Activated CD4-positive, alpha-beta T cell treated with anti-CD3 and anti-CD28 coated beads, Interleukin-2, amount 10 ng/mL, durations not matched to agents 24 days and 14 days (primary cell): Measurements from ENCODE around the gene HS6ST1. TPM values are rescaled to one million over a fixed set of nuclear protein-coding genes. Genes with fewer than 3 reads are reported as not detected.

Source experiments
- DNase-seq: peaks from one replicate; pipeline ENCODE4 v3.0.0; 2022
- H3K27ac Mint-ChIP-seq: one replicate; pipeline ENCODE4 v1.8.0; 2022; ENCODE audit warnings: mild to moderate bottlenecking, mixed read lengths
- H3K27me3 Mint-ChIP-seq: one replicate; pipeline ENCODE4 v1.8.0; 2022; ENCODE audit warnings: mixed read lengths
- H3K36me3 Mint-ChIP-seq: one replicate; pipeline ENCODE4 v1.8.0; 2022; ENCODE audit warnings: low read depth, mild to moderate bottlenecking, mixed read lengths
- H3K4me1 Mint-ChIP-seq: one replicate; pipeline ENCODE4 v1.8.0; 2021; ENCODE audit warnings: mixed read lengths
- H3K4me3 Mint-ChIP-seq: one replicate; pipeline ENCODE4 v1.8.0; 2022; ENCODE audit warnings: mild to moderate bottlenecking, moderate library complexity, mixed read lengths
- H3K9me3 Mint-ChIP-seq: one replicate; pipeline ENCODE4 v1.8.0; 2021; ENCODE audit warnings: mixed read lengths
- intact Hi-C: fragments of 100-400 bp; cut with micrococcal nuclease; formaldehyde crosslinking; loops from one replicate; pipeline ENCODE4 v1.15.1; 2023
- total RNA-seq: library from RNA; stranded (reverse); gene quantifications from 2 replicates; pipeline ENCODE4 v1.2.3, GENCODE V29; 2022

Gene HS6ST1
- total RNA-seq, 1 donor from 2014 or later = 20.1 TPM

DNA sequence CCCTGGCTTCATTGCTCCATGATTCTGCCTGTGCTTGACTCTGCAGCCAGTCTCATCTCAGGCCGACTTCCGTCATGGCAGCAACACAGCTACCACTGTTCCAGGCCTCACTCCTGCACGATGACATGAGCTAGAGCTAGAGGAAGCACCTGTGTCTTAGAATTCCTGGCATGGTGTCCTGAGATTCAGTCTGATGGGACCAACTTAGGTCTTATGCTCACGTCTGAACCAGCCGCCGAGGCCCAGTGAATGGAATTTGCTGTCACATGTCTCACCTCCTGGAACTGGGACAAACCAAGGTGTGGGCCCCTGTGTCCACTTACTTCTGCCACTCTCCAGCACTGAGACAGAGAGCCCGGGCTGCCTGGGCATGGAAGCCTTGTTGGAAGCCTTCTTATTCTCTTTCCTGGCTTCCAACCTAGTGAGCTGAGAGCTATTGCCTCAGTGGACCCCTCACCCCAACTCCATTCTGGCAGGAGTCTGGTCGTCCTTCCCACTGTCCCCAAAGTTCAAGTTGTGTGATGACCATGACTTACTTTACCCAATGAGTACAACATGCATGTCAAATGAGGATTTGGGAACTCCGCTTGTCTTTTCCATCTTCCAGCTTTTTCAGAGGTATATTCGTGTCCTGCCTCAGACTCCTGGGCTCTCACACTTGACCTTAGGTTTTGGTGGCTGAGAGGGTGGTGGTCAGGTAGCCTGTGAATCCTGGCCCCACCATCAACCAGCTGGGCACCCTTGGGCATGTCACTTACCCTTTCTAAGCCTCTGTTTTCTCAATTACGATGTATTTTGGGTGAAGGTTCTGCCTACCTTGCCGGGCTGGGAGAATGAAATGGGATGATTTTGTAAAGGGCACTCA, 39.1 kb upstream of the HS6ST1 start:
- no peak overlapping the region for H3K4me3 Mint-ChIP-seq
- intact Hi-C loops = no loop called here
- H3K27me3 Mint-ChIP-seq = no peaks in the 10 kb centered on the region
- no peaks in the 10 kb centered on the region for H3K36me3 Mint-ChIP-seq
- H3K9me3 Mint-ChIP-seq = no peaks in the 10 kb centered on the region
- no peak for DNase-seq
- H3K27ac Mint-ChIP-seq = no peak overlapping the region
- no peaks in the 10 kb centered on the region for H3K4me1 Mint-ChIP-seq

DNA sequence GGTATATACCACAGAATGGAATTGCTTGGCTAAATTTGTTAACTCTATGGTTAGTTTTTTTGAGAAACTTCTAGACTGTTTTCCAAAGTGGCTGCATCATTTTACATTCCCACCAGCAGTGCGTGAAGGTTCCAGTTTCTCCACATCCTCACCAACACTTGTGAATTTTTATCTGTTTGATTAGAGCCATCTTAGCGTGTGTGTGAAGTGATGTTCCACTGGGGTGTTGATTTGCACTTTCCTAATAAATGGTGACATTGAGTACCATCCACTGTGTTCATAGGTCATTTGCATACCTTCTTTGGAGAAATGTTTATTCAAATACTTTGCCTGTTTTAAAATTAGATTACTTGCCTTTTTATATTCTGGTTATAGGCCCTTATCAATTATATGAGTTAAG, 37.5 kb upstream of the HS6ST1 start:
- Mint-ChIP-seq H3K27me3 (no peaks in the 10 kb centered on the region), H3K4me3 (no peak overlapping the region), H3K9me3 (no peaks in the 10 kb centered on the region), H3K36me3 (no peaks in the 10 kb centered on the region), H3K27ac (no peak overlapping the region), H3K4me1 (no peaks in the 10 kb centered on the region)
- no peak for DNase-seq
- intact Hi-C loops = no loop called here

- Mint-ChIP-seq H3K27ac (no peak overlapping the region), H3K4me3 (no peak overlapping the region), H3K4me1 (no peaks in the 10 kb centered on the region), H3K9me3 (no peaks in the 10 kb centered on the region), H3K36me3 (no peaks in the 10 kb centered on the region), H3K27me3 (no peaks in the 10 kb centered on the region)
- intact Hi-C loops = no loop called here
- DNase-seq = no peak
Observed at GRCh38 chr2:128354726-128355470, 36.2 kb upstream of the HS6ST1 start.

DNA sequence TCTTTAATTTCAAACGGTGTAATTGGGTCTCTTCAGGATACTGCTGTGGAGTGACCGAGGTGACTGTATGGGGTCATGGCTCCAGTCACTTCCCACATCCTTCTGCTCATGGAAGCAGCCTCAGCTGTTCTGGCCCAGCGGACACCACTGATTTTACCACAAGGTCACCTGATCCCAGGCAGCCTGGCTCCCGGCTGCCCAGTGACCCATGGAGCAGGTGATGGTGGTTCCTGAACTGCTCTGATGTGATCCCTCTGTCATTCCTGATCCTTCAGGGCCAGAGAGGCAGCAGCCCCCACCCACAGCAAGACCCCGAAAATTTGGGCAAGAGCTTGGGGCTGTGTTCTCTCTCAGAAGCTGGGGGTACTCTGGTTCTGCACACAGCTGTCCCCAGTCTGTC, 35.5 kb upstream of the HS6ST1 start:
- no peaks in the 10 kb centered on the region for H3K36me3 Mint-ChIP-seq
- no peak overlapping the region for H3K27ac Mint-ChIP-seq
- H3K27me3 Mint-ChIP-seq = no peaks in the 10 kb centered on the region
- no peaks in the 10 kb centered on the region for H3K9me3 Mint-ChIP-seq
- intact Hi-C loops = no loop called here
- H3K4me3 Mint-ChIP-seq = no peak overlapping the region
- no peaks in the 10 kb centered on the region for H3K4me1 Mint-ChIP-seq
- no peak for DNase-seq

GRCh38 chr2:128350736-128351135, 32.1 kb upstream of the HS6ST1 start:
- H3K27me3 Mint-ChIP-seq = no peaks in the 10 kb centered on the region
- no peak overlapping the region for H3K27ac Mint-ChIP-seq
- no peak overlapping the region for H3K4me3 Mint-ChIP-seq
- no peaks in the 10 kb centered on the region for H3K4me1 Mint-ChIP-seq
- DNase-seq = no peak
- H3K9me3 Mint-ChIP-seq = no peaks in the 10 kb centered on the region
- intact Hi-C loops = no loop called here
- no peaks in the 10 kb centered on the region for H3K36me3 Mint-ChIP-seq

DNA sequence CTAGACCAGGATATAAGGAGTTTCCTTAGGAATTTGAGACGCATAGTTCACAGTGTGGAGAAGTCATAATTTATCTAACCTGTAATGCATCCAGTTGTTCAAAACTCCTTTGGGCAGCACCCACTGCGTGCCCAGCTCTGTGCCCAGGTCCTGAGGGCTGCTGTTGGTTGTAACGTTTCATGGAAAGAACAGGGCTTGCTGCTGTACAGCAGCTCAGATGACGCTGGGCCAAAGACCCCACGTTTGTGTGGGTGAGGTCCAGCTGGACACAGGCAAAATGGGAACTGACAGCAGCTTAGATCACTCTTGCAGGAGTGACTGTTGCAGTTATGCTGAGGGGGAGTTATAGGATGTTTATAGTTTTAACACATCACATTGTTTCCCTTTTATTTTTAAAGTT, 30.0 kb upstream of the HS6ST1 start:
- no peaks in the 10 kb centered on the region for H3K4me1 Mint-ChIP-seq
- no peak for DNase-seq
- peaks cover 4% of the 10 kb centered on the region for H3K9me3 Mint-ChIP-seq
- intact Hi-C loops = no loop called here
- H3K4me3 Mint-ChIP-seq = no peak overlapping the region
- H3K36me3 Mint-ChIP-seq = no peaks in the 10 kb centered on the region
- no peaks in the 10 kb centered on the region for H3K27me3 Mint-ChIP-seq
- no peak overlapping the region for H3K27ac Mint-ChIP-seq

GRCh38 chr2:128347701-128348539, 29.3 kb upstream of the HS6ST1 start:
- Mint-ChIP-seq H3K4me1 (no peaks in the 10 kb centered on the region), H3K36me3 (no peaks in the 10 kb centered on the region), H3K9me3 (peaks cover 6% of the 10 kb centered on the region), H3K4me3 (no peak overlapping the region), H3K27ac (no peak overlapping the region), H3K27me3 (no peaks in the 10 kb centered on the region)
- intact Hi-C loops = no loop called here
- no peak for DNase-seq

DNA sequence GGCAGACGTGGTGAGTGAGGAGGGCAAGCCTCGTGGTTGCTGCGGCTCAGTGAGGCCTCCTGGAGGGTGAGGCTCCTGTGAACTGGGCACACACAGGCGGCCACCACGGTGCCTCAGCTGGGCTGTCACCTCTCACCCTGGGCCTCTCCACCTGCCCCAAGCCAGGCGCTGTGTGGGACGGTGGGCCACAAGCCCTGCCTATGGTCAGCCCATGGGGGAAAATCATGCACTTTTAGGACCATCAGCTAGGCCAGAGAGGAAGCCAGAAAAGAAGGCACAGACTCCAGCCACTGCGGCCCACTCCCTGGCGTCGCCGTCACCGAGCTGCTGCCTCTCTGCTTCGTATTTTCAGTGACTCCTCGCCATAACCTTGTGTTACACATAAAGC, 28.5 kb upstream of the HS6ST1 start:
- H3K4me3 Mint-ChIP-seq = no peak overlapping the region
- no peaks in the 10 kb centered on the region for H3K27me3 Mint-ChIP-seq
- intact Hi-C loops = no loop called here
- H3K27ac Mint-ChIP-seq = no peak overlapping the region
- no peaks in the 10 kb centered on the region for H3K4me1 Mint-ChIP-seq
- peaks cover 6% of the 10 kb centered on the region for H3K9me3 Mint-ChIP-seq
- H3K36me3 Mint-ChIP-seq = no peaks in the 10 kb centered on the region
- DNase-seq = no peak

GRCh38 chr2:128346291-128347170, 27.9 kb upstream of the HS6ST1 start:
- no peak for DNase-seq
- H3K36me3 Mint-ChIP-seq = no peaks in the 10 kb centered on the region
- intact Hi-C loops = no loop called here
- H3K27me3 Mint-ChIP-seq = no peaks in the 10 kb centered on the region
- no peak overlapping the region for H3K4me3 Mint-ChIP-seq
- H3K27ac Mint-ChIP-seq = no peak overlapping the region
- no peaks in the 10 kb centered on the region for H3K4me1 Mint-ChIP-seq
- peaks cover 6% of the 10 kb centered on the region for H3K9me3 Mint-ChIP-seq

GRCh38 chr2:128345436-128346165, 26.9 kb upstream of the HS6ST1 start:
- H3K4me1 Mint-ChIP-seq = no peaks in the 10 kb centered on the region
- H3K36me3 Mint-ChIP-seq = no peaks in the 10 kb centered on the region
- intact Hi-C loops = no loop called here
- peaks cover 6% of the 10 kb centered on the region for H3K9me3 Mint-ChIP-seq
- H3K4me3 Mint-ChIP-seq = no peak overlapping the region
- no peak for DNase-seq
- no peaks in the 10 kb centered on the region for H3K27me3 Mint-ChIP-seq
- H3K27ac Mint-ChIP-seq = no peak overlapping the region

GRCh38 chr2:128344101-128344500, 25.4 kb upstream of the HS6ST1 start:
- Mint-ChIP-seq H3K27ac (no peak overlapping the region), H3K36me3 (no peaks in the 10 kb centered on the region), H3K9me3 (peaks cover 13% of the 10 kb centered on the region), H3K4me1 (no peaks in the 10 kb centered on the region), H3K27me3 (no peaks in the 10 kb centered on the region), H3K4me3 (no peak overlapping the region)
- DNase-seq = no peak
- intact Hi-C loops = no loop called here

DNA sequence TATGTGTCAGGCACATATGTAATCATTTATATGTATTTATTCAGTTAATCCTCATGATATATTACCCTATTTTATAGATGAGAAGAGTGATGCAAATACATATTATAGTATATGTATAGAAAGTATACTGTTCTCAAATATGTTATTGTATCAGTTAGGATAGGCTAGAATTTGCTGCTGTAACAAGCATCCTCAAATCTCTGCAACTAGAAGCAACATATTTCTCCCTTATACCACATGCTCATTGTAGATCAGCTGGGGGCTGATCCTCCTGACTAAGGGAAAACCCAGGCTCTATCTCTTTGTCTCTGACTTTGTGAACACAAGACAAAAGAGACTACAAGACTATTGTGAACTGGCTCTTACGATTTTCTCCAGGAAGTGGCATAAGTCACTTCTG, 24.8 kb upstream of the HS6ST1 start:
- H3K27me3 Mint-ChIP-seq = no peaks in the 10 kb centered on the region
- no peak overlapping the region for H3K4me3 Mint-ChIP-seq
- H3K4me1 Mint-ChIP-seq = no peaks in the 10 kb centered on the region
- intact Hi-C loops = no loop called here
- no peak for DNase-seq
- H3K9me3 Mint-ChIP-seq = peaks cover 13% of the 10 kb centered on the region
- no peaks in the 10 kb centered on the region for H3K36me3 Mint-ChIP-seq
- H3K27ac Mint-ChIP-seq = no peak overlapping the region

- no peak overlapping the region for H3K27ac Mint-ChIP-seq
- DNase-seq = no peak
- H3K9me3 Mint-ChIP-seq = peaks cover 13% of the 10 kb centered on the region
- H3K36me3 Mint-ChIP-seq = no peaks in the 10 kb centered on the region
- no peaks in the 10 kb centered on the region for H3K4me1 Mint-ChIP-seq
- H3K4me3 Mint-ChIP-seq = no peak overlapping the region
- intact Hi-C loops = no loop called here
- no peaks in the 10 kb centered on the region for H3K27me3 Mint-ChIP-seq
Observed at GRCh38 chr2:128342550-128342949, 23.9 kb upstream of the HS6ST1 start.
